GM10847 (cell line): ENCODE results near the gene EME2.

Experiments used
- POLR2A ChIP-seq: IDR thresholded peaks from 2 replicates; pipeline ENCODE4 v1.6.1; 2011; ENCODE audit not compliant: insufficient read length; ENCODE audit errors: extremely low read depth

EME2 gene

DNA sequence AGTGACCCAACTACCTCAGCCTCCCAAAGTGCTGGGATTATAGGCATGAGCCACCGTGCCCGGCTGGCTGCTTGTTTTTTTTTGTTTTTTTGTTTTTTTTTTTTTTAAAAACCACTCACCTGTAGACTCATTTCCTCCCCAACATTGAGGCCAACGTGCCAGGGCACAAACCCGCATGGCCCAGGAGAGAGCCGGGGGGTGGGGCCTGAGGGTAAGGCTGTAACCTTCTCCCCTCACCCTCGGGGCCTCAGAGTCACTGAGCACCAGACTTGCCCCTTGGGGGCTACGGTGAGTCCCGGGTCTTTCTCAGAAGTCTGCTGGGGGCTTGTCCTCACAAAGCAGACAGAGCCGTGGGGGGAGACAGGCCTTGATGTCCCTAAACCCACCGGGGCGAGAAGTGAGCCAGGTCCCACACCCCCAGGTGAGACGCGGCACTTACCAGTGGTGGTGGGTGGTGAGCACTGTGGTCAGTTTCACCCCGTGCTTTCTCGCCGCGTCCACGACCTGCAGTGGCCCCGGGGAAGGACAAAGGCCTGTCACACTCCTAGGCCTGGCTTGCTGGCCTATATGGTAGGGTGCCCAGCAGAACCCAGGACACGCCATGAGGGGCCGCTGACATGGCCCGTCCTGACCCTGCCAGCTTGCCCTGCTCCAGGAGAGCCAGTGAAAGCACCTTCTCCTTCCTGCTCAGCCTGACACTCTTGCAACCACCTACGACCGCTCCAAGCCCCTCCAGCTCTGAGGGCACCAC is 49.4 kb downstream of the EME2 start:
- no peak for TF ChIP-seq POLR2A

DNA sequence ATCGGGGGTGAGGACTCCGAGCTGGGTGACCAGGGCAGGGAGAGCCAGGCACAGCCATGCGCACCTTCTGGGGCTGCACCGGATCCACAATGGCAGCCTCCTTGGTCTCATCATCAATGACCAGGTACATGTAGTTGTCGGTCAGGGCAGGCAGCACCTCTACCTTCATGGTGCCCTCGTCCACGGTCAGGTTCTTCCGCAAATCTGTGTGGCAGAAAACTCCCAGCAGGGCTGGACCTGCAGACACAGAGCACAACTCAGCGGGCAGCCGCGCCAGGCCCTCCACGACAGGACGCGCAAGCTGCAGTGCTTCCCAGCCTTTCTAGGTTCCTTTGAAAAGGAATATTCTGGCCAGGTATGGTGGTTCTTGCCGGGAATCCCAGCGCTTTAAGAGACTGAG is 50.2 kb downstream of the EME2 start:
- no peak for TF ChIP-seq POLR2A

DNA sequence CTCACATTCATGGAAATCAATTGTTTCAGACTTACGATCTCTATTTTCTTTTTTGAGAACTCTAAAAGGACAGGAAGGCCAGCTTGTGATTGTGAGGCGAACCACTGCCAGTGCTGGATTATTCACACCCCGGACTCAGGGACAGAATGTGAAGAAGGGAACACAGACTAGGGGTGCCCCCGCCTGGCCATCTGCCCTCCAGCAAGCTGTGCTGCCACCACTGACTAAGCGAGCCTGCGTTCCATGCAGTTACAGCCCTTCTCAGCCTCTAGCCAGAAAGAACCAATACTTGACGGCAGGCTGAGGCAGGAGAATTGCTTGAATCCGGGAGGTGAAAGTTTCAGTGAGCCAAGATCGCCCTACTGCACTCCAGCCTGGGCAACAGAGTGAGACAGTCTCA is 51.2 kb downstream of the EME2 start:
- TF ChIP-seq POLR2A, result no peak

DNA sequence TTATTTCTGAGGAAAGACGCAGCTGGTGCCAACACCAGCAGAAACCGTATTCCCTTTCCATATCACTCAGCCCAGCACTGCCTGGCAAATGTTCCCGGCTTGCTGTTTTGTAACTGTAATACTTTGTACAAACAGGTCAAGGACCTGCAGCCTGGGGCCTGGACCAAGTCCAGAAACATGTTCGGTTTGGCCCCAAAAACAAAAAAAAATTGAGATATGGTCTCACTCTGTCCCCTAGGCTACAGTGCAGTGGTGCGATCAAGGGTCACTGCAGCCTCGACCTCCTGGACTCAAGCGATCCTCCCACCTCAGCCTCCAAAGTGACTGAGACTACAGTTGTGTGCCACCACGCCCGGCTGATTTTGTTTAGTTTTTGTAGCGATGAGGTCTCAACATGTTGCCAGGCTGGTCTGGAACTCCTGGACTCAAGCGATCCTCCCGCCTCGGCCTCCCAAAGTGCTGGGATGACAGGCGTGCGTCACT is 52.8 kb downstream of the EME2 start:
- TF ChIP-seq POLR2A, result no peak
